ENCODE results near the gene ADCK2.
"Not testable (repeated sequence)": the region's sequence is repeated elsewhere in the genome, so short reads cannot be mapped to it uniquely, and the experiment has no call there.

ADCK2 gene

GRCh38 chr7:140672382-140673062 lies at the start of gene ADCK2:
TSS of gene ADCK2 (plus strand) at chr7:140672945. CDS start at chr7:140673331, 386 bp downstream.
- DNase-seq, result peak; percentile 49

- no peak for DNase-seq
Measured at GRCh38 chr7:140623980-140624379, 48.8 kb upstream of the ADCK2 start.

GRCh38 chr7:140624392-140625191 lies 48.2 kb upstream of the ADCK2 start:
- DNase-seq, result no peak

- DNase-seq, result not testable (repeated sequence)
Measured at GRCh38 chr7:140625192-140625558, 47.6 kb upstream of the ADCK2 start.

GRCh38 chr7:140625908-140626868 lies 46.6 kb upstream of the ADCK2 start:
- DNase-seq, result no peak

- no peak for DNase-seq
Measured at GRCh38 chr7:140631021-140631420, 41.7 kb upstream of the ADCK2 start.

- DNase-seq, result no peak
Measured at GRCh38 chr7:140631602-140632001, 41.1 kb upstream of the ADCK2 start.

GRCh38 chr7:140635345-140635744 lies 37.4 kb upstream of the ADCK2 start:
- DNase-seq, result no peak

- no peak for DNase-seq
Measured at GRCh38 chr7:140635816-140636215, 36.9 kb upstream of the ADCK2 start.

- DNase-seq, result no peak
Measured at GRCh38 chr7:140637400-140637799, 35.3 kb upstream of the ADCK2 start.

GRCh38 chr7:140638173-140638791 lies 34.5 kb upstream of the ADCK2 start:
- DNase-seq, result no peak

- no peak for DNase-seq
Measured at GRCh38 chr7:140639366-140640053, 33.2 kb upstream of the ADCK2 start.

GRCh38 chr7:140640060-140640637 lies 32.6 kb upstream of the ADCK2 start:
- DNase-seq, result no peak

- no peak for DNase-seq
Measured at GRCh38 chr7:140640727-140641523, 31.8 kb upstream of the ADCK2 start, which contains the start of gene DENND2A. TSS of gene DENND2A (minus strand) at chr7:140640813. CDS start at chr7:140602397, 38,416 bp downstream.

GRCh38 chr7:140641524-140642195 lies 31.1 kb upstream of the ADCK2 start:
- DNase-seq, result no peak

- no peak for DNase-seq
Measured at GRCh38 chr7:140643416-140643815, 29.3 kb upstream of the ADCK2 start.

- DNase-seq, result not testable (repeated sequence)
Measured at GRCh38 chr7:140644761-140645160, 28.0 kb upstream of the ADCK2 start.

GRCh38 chr7:140645166-140645900 lies 27.4 kb upstream of the ADCK2 start:
- no peak for DNase-seq

- peak; percentile 42 for DNase-seq
Measured at GRCh38 chr7:140646931-140647647, 25.7 kb upstream of the ADCK2 start.
